HFFc6 (cell line): ENCODE results near the gene PRKAR1A. TPM values are rescaled to one million over a fixed set of nuclear protein-coding genes. Genes with fewer than 3 reads are reported as not detected.

Experiments used
- DNase-seq: peaks from one replicate; pipeline ENCODE4 v3.0.0-alpha.2; 2018
- H3K27ac Mint-ChIP-seq: 2 replicates; pipeline ENCODE4 v1.8.0; 2020; ENCODE audit warnings: mild to moderate bottlenecking, mixed read lengths
- H3K27me3 Mint-ChIP-seq: 2 replicates; pipeline ENCODE4 v1.8.0; 2021; ENCODE audit warnings: mild to moderate bottlenecking, moderate library complexity, mixed read lengths; ENCODE audit not compliant: insufficient read depth
- H3K36me3 Mint-ChIP-seq: 2 replicates; pipeline ENCODE4 v1.8.0; 2021; ENCODE audit warnings: low read depth, mixed read lengths
- H3K4me1 Mint-ChIP-seq: 2 replicates; pipeline ENCODE4 v1.8.0; 2020; ENCODE audit warnings: low read depth, mixed read lengths
- H3K4me3 Mint-ChIP-seq: 2 replicates; pipeline ENCODE4 v1.8.0; 2020; ENCODE audit warnings: mild to moderate bottlenecking, moderate library complexity, mixed read lengths
- H3K9me3 Mint-ChIP-seq: 2 replicates; pipeline ENCODE4 v1.8.0; 2020; ENCODE audit warnings: mild to moderate bottlenecking, mixed read lengths
- CTCF ChIP-seq: fragments of 200-600 bp; sonication (generic); IDR thresholded peaks from 2 replicates; pipeline ENCODE4 v1.5.0; 2021; ENCODE audit warnings: antibody characterized with exemption, mild to moderate bottlenecking
- total RNA-seq, 6 experiments: library from RNA; stranded (reverse); fragmentation: NEBNext Ultra II Directional; extraction: Animal tissue kit (Norgen Biotek cat#: 25700); gene quantifications; 2 replicates in 1 of 6; 3 replicates in 5 of 6; pipeline ENCODE4 v1.2.3, GENCODE V29; 2021

Gene PRKAR1A
- total RNA-seq, 6 experiments from 2014 or later = 265 to 302 (median 292) TPM

GRCh38 chr17:68495081-68495480, 17.1 kb upstream of the PRKAR1A start:
- peaks cover 11% of the 10 kb centered on the region for H3K27me3 Mint-ChIP-seq
- TF ChIP-seq CTCF = no peak
- H3K4me3 Mint-ChIP-seq = no peak overlapping the region
- DNase-seq = no peak
- H3K4me1 Mint-ChIP-seq = no peaks in the 10 kb centered on the region
- no peaks in the 10 kb centered on the region for H3K36me3 Mint-ChIP-seq
- no peak overlapping the region for H3K27ac Mint-ChIP-seq
- H3K9me3 Mint-ChIP-seq = no peaks in the 10 kb centered on the region

- Mint-ChIP-seq H3K27ac (no peak overlapping the region), H3K27me3 (peaks cover 13% of the 10 kb centered on the region), H3K36me3 (no peaks in the 10 kb centered on the region), H3K4me3 (peak overlapping the region; percentile 10; the same call in 1 of the 2 replicates), H3K4me1 (no peaks in the 10 kb centered on the region), H3K9me3 (no peaks in the 10 kb centered on the region)
- DNase-seq = no peak
- no peak for TF ChIP-seq CTCF
Measured at GRCh38 chr17:68497885-68498319, 14.3 kb upstream of the PRKAR1A start.

GRCh38 chr17:68498479-68499326, 13.5 kb upstream of the PRKAR1A start:
- Mint-ChIP-seq H3K4me3 (no peak overlapping the region), H3K4me1 (no peaks in the 10 kb centered on the region), H3K36me3 (no peaks in the 10 kb centered on the region), H3K27ac (no peak overlapping the region), H3K27me3 (peaks cover 13% of the 10 kb centered on the region), H3K9me3 (no peaks in the 10 kb centered on the region)
- DNase-seq = no peak
- TF ChIP-seq CTCF = no peak

GRCh38 chr17:68499587-68499986, 12.6 kb upstream of the PRKAR1A start:
- H3K4me1 Mint-ChIP-seq = no peaks in the 10 kb centered on the region
- no peaks in the 10 kb centered on the region for H3K9me3 Mint-ChIP-seq
- DNase-seq = no peak
- H3K27me3 Mint-ChIP-seq = peaks cover 13% of the 10 kb centered on the region
- TF ChIP-seq CTCF = no peak
- H3K27ac Mint-ChIP-seq = no peak overlapping the region
- no peaks in the 10 kb centered on the region for H3K36me3 Mint-ChIP-seq
- no peak overlapping the region for H3K4me3 Mint-ChIP-seq

- H3K27me3 Mint-ChIP-seq = peaks cover 12% of the 10 kb centered on the region
- H3K36me3 Mint-ChIP-seq = no peaks in the 10 kb centered on the region
- H3K4me3 Mint-ChIP-seq = no peak overlapping the region
- H3K9me3 Mint-ChIP-seq = no peaks in the 10 kb centered on the region
- TF ChIP-seq CTCF = no peak
- no peaks in the 10 kb centered on the region for H3K4me1 Mint-ChIP-seq
- no peak for DNase-seq
- H3K27ac Mint-ChIP-seq = no peak overlapping the region
Measured at GRCh38 chr17:68501074-68501473, 11.2 kb upstream of the PRKAR1A start.
